H9 (cell line): ENCODE measurements around the gene SLC6A18. TPM values are rescaled to one million over a fixed set of nuclear protein-coding genes. Genes with fewer than 3 reads are reported as not detected.

Experiments
- DNase-seq: peaks from one replicate; pipeline ENCODE4 v3.0.0-alpha.2; 2017
- H2AFZ ChIP-seq: one replicate; pipeline ENCODE4 v1.6.1; 2013; ENCODE audit warnings: mild to moderate bottlenecking, low read length, control low read depth, moderate library complexity
- H2AK5ac ChIP-seq: 2 replicates; pipeline ENCODE4 v1.6.1; 2013; ENCODE audit warnings: low read length, control low read depth, mixed read lengths; ENCODE audit not compliant: insufficient read length
- H2BK120ac ChIP-seq: one replicate; pipeline ENCODE4 v1.6.1; 2013; ENCODE audit warnings: low read depth, mild to moderate bottlenecking, low read length, control low read depth, inconsistent platforms; ENCODE audit not compliant: poor library complexity, severe bottlenecking
- H2BK12ac ChIP-seq: 2 replicates; pipeline ENCODE4 v1.6.1; 2013; ENCODE audit warnings: low read length, control low read depth, mixed read lengths, low read depth; ENCODE audit not compliant: insufficient read length
- H2BK15ac ChIP-seq: 2 replicates; pipeline ENCODE4 v1.6.1; 2013; ENCODE audit warnings: low read depth, low read length, control low read depth
- H2BK20ac ChIP-seq: one replicate; pipeline ENCODE4 v1.6.1; 2013; ENCODE audit warnings: low read depth, mild to moderate bottlenecking, low read length, control low read depth, inconsistent platforms; ENCODE audit not compliant: poor library complexity, severe bottlenecking
- H2BK5ac ChIP-seq: 2 replicates; pipeline ENCODE4 v1.6.1; 2013; ENCODE audit warnings: low read length, control low read depth, mixed read lengths; ENCODE audit not compliant: insufficient read length
- H3K14ac ChIP-seq: 2 replicates; pipeline ENCODE4 v1.6.1; 2013; ENCODE audit warnings: low read length, control low read depth; ENCODE audit not compliant: insufficient read depth
- H3K18ac ChIP-seq: 2 replicates; pipeline ENCODE4 v1.6.1; 2013; ENCODE audit warnings: low read depth, mild to moderate bottlenecking, mixed read lengths, low read length, control low read depth; ENCODE audit not compliant: insufficient read length
- H3K23ac ChIP-seq: 2 replicates; pipeline ENCODE4 v1.6.1; 2013; ENCODE audit warnings: low read length, control low read depth, mixed read lengths, low read depth; ENCODE audit not compliant: insufficient read length
- H3K23me2 ChIP-seq: 2 replicates; pipeline ENCODE4 v1.6.1; 2013; ENCODE audit warnings: low read depth, mild to moderate bottlenecking, mixed read lengths, low read length, control low read depth; ENCODE audit not compliant: insufficient read length, poor library complexity, severe bottlenecking
- H3K27ac ChIP-seq: 2 replicates; pipeline ENCODE4 v1.5.1; 2013; ENCODE audit warnings: low read length, control low read depth, mixed read lengths, low read depth; ENCODE audit not compliant: insufficient read length
- H3K27me3 ChIP-seq: 2 replicates; pipeline ENCODE4 v1.6.1; 2013; ENCODE audit warnings: low read length, control low read depth, inconsistent platforms; ENCODE audit not compliant: insufficient read depth
- H3K4ac ChIP-seq: 2 replicates; pipeline ENCODE4 v1.6.1; 2013; ENCODE audit warnings: low read depth, mild to moderate bottlenecking, control low read depth, inconsistent platforms, low read length, moderate library complexity
- H3K4me1 ChIP-seq: 2 replicates; pipeline ENCODE4 v1.6.1; 2013; ENCODE audit warnings: low read length, control low read depth, inconsistent platforms; ENCODE audit not compliant: insufficient read depth
- H3K4me2 ChIP-seq: 2 replicates; pipeline ENCODE4 v1.6.1; 2013; ENCODE audit warnings: low read length, control low read depth, mixed read lengths; ENCODE audit not compliant: insufficient read length, insufficient read depth
- H3K56ac ChIP-seq: 2 replicates; pipeline ENCODE4 v1.6.1; 2013; ENCODE audit warnings: low read depth, mild to moderate bottlenecking, mixed read lengths, low read length, control low read depth; ENCODE audit not compliant: insufficient read length
- H3K79me1 ChIP-seq: 2 replicates; pipeline ENCODE4 v1.6.1; 2013; ENCODE audit warnings: low read depth, mild to moderate bottlenecking, moderate library complexity, low read length, control low read depth, inconsistent platforms; ENCODE audit not compliant: insufficient read depth, poor library complexity, severe bottlenecking
- H3K79me2 ChIP-seq: 2 replicates; pipeline ENCODE4 v1.6.1; 2013; ENCODE audit warnings: low read length, control low read depth, inconsistent platforms; ENCODE audit not compliant: insufficient read depth
- H3K9ac ChIP-seq: 2 replicates; pipeline ENCODE4 v1.6.1; 2013; ENCODE audit warnings: low read length, control low read depth, mixed read lengths; ENCODE audit not compliant: insufficient read length; ENCODE audit errors: extremely low read depth
- H3K9me3 ChIP-seq: one replicate; pipeline ENCODE4 v1.6.1; 2013; ENCODE audit warnings: low read depth, low read length, inconsistent platforms; ENCODE audit not compliant: control insufficient read depth
- H3T11ph ChIP-seq: one replicate; pipeline ENCODE4 v1.6.1; 2013; ENCODE audit warnings: mild to moderate bottlenecking, low read length, control low read depth, inconsistent platforms
- H4K20me1 ChIP-seq: one replicate; pipeline ENCODE4 v1.6.1; 2013; ENCODE audit not compliant: control insufficient read depth, insufficient read length, insufficient read depth
- H4K5ac ChIP-seq: 2 replicates; pipeline ENCODE4 v1.6.1; 2013; ENCODE audit warnings: low read depth, mild to moderate bottlenecking, mixed read lengths, low read length, control low read depth; ENCODE audit not compliant: insufficient read length
- H4K8ac ChIP-seq: replicated peaks from 2 replicates; pipeline ENCODE4 v1.6.1; 2013; ENCODE audit warnings: low read length, control low read depth, mixed read lengths, low read depth; ENCODE audit not compliant: insufficient read length
- H4K91ac ChIP-seq: 2 replicates; pipeline ENCODE4 v1.6.1; 2013; ENCODE audit warnings: low read depth, mild to moderate bottlenecking, moderate library complexity, mixed read lengths, low read length, control low read depth; ENCODE audit not compliant: insufficient read length
- H3K27ac Mint-ChIP-seq, 3 experiments: 2 replicates in 2 of 3; 3 replicates in 1 of 3; pipeline ENCODE4 v1.8.0; 2020 to 2021; ENCODE audit warnings: mixed read lengths in 3 of 3, mild to moderate bottlenecking in 1 of 3, moderate library complexity in 1 of 3
- H3K27me3 Mint-ChIP-seq: 2 replicates; pipeline ENCODE4 v1.8.0; 2021; ENCODE audit warnings: low read depth, mild to moderate bottlenecking, moderate library complexity, mixed read lengths
- H3K36me3 Mint-ChIP-seq, 3 experiments: 2 replicates in 2 of 3; 3 replicates in 1 of 3; pipeline ENCODE4 v1.8.0; 2020 to 2021; ENCODE audit warnings: low read depth in 3 of 3, mixed read lengths in 3 of 3; ENCODE audit not compliant: insufficient read depth in 1 of 3
- H3K4me1 Mint-ChIP-seq, 2 experiments: 2 replicates each; pipeline ENCODE4 v1.8.0; 2020; ENCODE audit warnings: mixed read lengths in 2 of 2
- H3K4me3 Mint-ChIP-seq, 2 experiments: 2 replicates in 1 of 2; 3 replicates in 1 of 2; pipeline ENCODE4 v1.8.0; 2020 to 2021; ENCODE audit warnings: mild to moderate bottlenecking in 2 of 2, mixed read lengths in 2 of 2, moderate library complexity in 1 of 2
- H3K9me3 Mint-ChIP-seq, 2 experiments: 2 replicates in 1 of 2; 3 replicates in 1 of 2; pipeline ENCODE4 v1.8.0; 2020; ENCODE audit warnings: mild to moderate bottlenecking in 2 of 2, mixed read lengths in 2 of 2, moderate library complexity in 1 of 2
- WGBS: extraction: QIAGEN DNeasy Blood & Tissue Kit; methylation state at CpG from one replicate; pipeline ENCODE4 v1.1.7; 2013; ENCODE audit warnings: missing lambda C conversion rate, low lambda C conversion rate, mixed read lengths; ENCODE audit not compliant: insufficient read length; ENCODE audit errors: extremely low coverage; 5-methylcytosine and 5-hydroxymethylcytosine counted together
- total RNA-seq: library from RNA; stranded (reverse); gene quantifications from 2 replicates; pipeline ENCODE4 v1.2.1, GENCODE V29; 2021
- TF ChIP-seq, protein P1 (sequence below): fragments of 200-600 bp; sonication (generic); conservative IDR thresholded peaks from 3 replicates; pipeline ENCODE4 v1.8.0; 2021; ENCODE audit warnings: antibody characterized with exemption, mild to moderate bottlenecking

Gene SLC6A18
- total RNA-seq, 1 experiment from 2014 or later: not detected

DNA sequence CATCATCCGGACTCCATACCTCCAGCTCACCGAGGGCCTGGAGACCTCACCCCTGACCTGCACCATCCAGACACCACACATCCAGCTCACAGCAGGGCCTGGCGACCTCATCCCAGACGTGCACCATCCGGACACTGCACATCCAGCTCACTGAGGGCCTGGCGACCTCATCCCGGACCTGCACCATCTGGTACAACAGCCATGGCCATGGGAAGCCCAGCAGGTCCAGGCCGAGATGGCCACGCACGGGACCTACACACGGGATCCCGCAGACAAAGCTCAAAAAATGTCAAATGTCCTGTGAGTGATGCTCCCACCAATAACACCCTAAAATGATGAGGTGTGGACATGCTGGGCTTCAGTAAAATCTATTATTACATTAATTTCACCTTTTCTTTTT lies 60.0 kb downstream of the SLC6A18 start:
- H3K27me3 Mint-ChIP-seq: no peaks in the 10 kb centered on the region; the same call in 1 of the 2 replicates
- no peak overlapping the region for H3K18ac ChIP-seq
- no peaks in the 10 kb centered on the region for H4K20me1 ChIP-seq
- H2AFZ ChIP-seq: no peak overlapping the region
- no peak overlapping the region for H4K91ac ChIP-seq
- H3K14ac ChIP-seq: 0 out of 2 replicates have a peak overlapping the region, but pooled peaks have one; percentile 29
- H3K79me2 ChIP-seq: peaks cover 5% of the 10 kb centered on the region; the same call in 1 of the 2 replicates
- H3K9ac ChIP-seq: no peak overlapping the region
- H3K4me2 ChIP-seq: no peak overlapping the region
- H3K23ac ChIP-seq: no peak overlapping the region
- H3K9me3 ChIP-seq: no peaks in the 10 kb centered on the region
- H3K4me1 Mint-ChIP-seq: no peaks in the 10 kb centered on the region
- no peak overlapping the region for H2BK5ac ChIP-seq
- H2BK120ac ChIP-seq: no peak overlapping the region
- H3K27ac Mint-ChIP-seq: 0 out of 7 replicates have a peak overlapping the region, but pooled peaks of 1 of the 3 experiments have one; percentile 51
- H3K79me1 ChIP-seq: peaks cover 2% of the 10 kb centered on the region
- TF ChIP-seq, protein P1, sequence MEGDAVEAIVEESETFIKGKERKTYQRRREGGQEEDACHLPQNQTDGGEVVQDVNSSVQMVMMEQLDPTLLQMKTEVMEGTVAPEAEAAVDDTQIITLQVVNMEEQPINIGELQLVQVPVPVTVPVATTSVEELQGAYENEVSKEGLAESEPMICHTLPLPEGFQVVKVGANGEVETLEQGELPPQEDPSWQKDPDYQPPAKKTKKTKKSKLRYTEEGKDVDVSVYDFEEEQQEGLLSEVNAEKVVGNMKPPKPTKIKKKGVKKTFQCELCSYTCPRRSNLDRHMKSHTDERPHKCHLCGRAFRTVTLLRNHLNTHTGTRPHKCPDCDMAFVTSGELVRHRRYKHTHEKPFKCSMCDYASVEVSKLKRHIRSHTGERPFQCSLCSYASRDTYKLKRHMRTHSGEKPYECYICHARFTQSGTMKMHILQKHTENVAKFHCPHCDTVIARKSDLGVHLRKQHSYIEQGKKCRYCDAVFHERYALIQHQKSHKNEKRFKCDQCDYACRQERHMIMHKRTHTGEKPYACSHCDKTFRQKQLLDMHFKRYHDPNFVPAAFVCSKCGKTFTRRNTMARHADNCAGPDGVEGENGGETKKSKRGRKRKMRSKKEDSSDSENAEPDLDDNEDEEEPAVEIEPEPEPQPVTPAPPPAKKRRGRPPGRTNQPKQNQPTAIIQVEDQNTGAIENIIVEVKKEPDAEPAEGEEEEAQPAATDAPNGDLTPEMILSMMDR: no peak
- H3K9me3 Mint-ChIP-seq: no peaks in the 10 kb centered on the region; a peak in 1 of 5 replicates
- H4K5ac ChIP-seq: no peak overlapping the region
- no peaks in the 10 kb centered on the region for H3K4me1 ChIP-seq
- H3K23me2 ChIP-seq: no peaks in the 10 kb centered on the region
- H3K36me3 Mint-ChIP-seq: peaks cover 16 to 26% (median 22%) of the 10 kb centered on the region in 3 experiments
- H3K27ac ChIP-seq: no peak overlapping the region
- no peaks in the 10 kb centered on the region for H3K27me3 ChIP-seq
- H2BK12ac ChIP-seq: no peak overlapping the region
- no peak for DNase-seq
- H3K4me3 Mint-ChIP-seq: no peak overlapping the region
- no CpG with 5 or more reads among the region's 12 CpGs for whole genome bisulfite sequencing
- no peak overlapping the region for H2BK15ac ChIP-seq
- H2AK5ac ChIP-seq: no peak overlapping the region
- H3T11ph ChIP-seq: no peak overlapping the region
- H3K56ac ChIP-seq: no peak overlapping the region
- no peak overlapping the region for H2BK20ac ChIP-seq
- no peak overlapping the region for H4K8ac ChIP-seq
- H3K4ac ChIP-seq: no peak overlapping the region
